Activated CD8-positive, alpha-beta T cell treated with anti-CD3 and anti-CD28 coated beads, Interleukin-2, amount 10 ng/mL, durations not matched to agents 7 days and 5 days (primary cell): Measurements from ENCODE around the gene C7orf57. TPM values are rescaled to one million over a fixed set of nuclear protein-coding genes. Genes with fewer than 3 reads are reported as not detected.

Source experiments
- ATAC-seq: fragments of 150-1000 bp; cut with Tn5 transposase; one replicate; pipeline ENCODE4 v1.10.0; 2021; ENCODE audit warnings: moderate library complexity
- CTCF ChIA-PET: fragments of 350-600 bp; sonication (Branson Sonifier 250); formaldehyde crosslinking; loops from one replicate; lab custom pipeline; 2021; ENCODE audit warnings: antibody characterized with exemption; lab: Charles Lee
- POLR2A ChIA-PET: fragments of 350-600 bp; sonication (Branson Sonifier 250); formaldehyde crosslinking; loops from one replicate; lab custom pipeline; 2021; ENCODE audit warnings: antibody characterized with exemption; lab: Charles Lee
- DNase-seq: peaks from one replicate; pipeline ENCODE4 v3.0.0-alpha.2; 2020
- H3K27ac Mint-ChIP-seq: one replicate; pipeline ENCODE4 v1.8.0; 2021; ENCODE audit warnings: mild to moderate bottlenecking, mixed read lengths
- H3K27me3 Mint-ChIP-seq: one replicate; pipeline ENCODE4 v1.8.0; 2021; ENCODE audit warnings: low read depth, mixed read lengths
- H3K36me3 Mint-ChIP-seq: one replicate; pipeline ENCODE4 v1.8.0; 2021; ENCODE audit warnings: low read depth, mixed read lengths
- H3K4me1 Mint-ChIP-seq: one replicate; pipeline ENCODE4 v1.8.0; 2021; ENCODE audit warnings: low read depth, mixed read lengths
- H3K4me3 Mint-ChIP-seq: one replicate; pipeline ENCODE4 v1.8.0; 2021; ENCODE audit warnings: mild to moderate bottlenecking, mixed read lengths
- H3K9me3 Mint-ChIP-seq: one replicate; pipeline ENCODE4 v1.8.0; 2022; ENCODE audit warnings: mixed read lengths; ENCODE audit not compliant: insufficient read depth
- total RNA-seq, 2 experiments: library from RNA; stranded (reverse); gene quantifications; one replicate each; pipeline ENCODE4 v1.2.3, GENCODE V29; 2021

Gene C7orf57
- total RNA-seq, 2 experiments from 2014 or later, result 0.10 TPM; not detected in 1

- DNase-seq, result no peak
- Mint-ChIP-seq H3K4me3 (peak overlapping the region; percentile 72), H3K4me1 (peaks cover 11% of the 10 kb centered on the region), H3K36me3 (no peaks in the 10 kb centered on the region), H3K9me3 (no peaks in the 10 kb centered on the region), H3K27ac (no peak overlapping the region), H3K27me3 (peaks cover 43% of the 10 kb centered on the region)
- ChIA-PET POLR2A (interaction anchor here (0.9 kb wide), 1 partner anchor 44 kb away, joined by 3 read pairs; no protein-coding TSS in a partner anchor), CTCF (interaction anchor here (1.6 to 2.5 kb wide), 2 partner anchors 44 to 74 kb away, joined by 5 to 9 read pairs; no protein-coding TSS in a partner anchor)
- ATAC-seq, result no peak
These were observed 680 bp downstream of the C7orf57 start for GRCh38 chr7:48035967-48036478.

GRCh38 chr7:48038815-48039506 lies 3.6 kb downstream of the C7orf57 start:
- ChIA-PET POLR2A (no interaction called here), CTCF (no interaction called here)
- Mint-ChIP-seq H3K4me3 (no peak overlapping the region), H3K4me1 (peaks cover 22% of the 10 kb centered on the region), H3K27ac (no peak overlapping the region), H3K9me3 (no peaks in the 10 kb centered on the region), H3K27me3 (peaks cover 34% of the 10 kb centered on the region), H3K36me3 (no peaks in the 10 kb centered on the region)
- no peak for DNase-seq
- no peak for ATAC-seq

- POLR2A ChIA-PET, result interaction anchor here (1.1 kb wide), 1 partner anchor 48 kb away, joined by 3 read pairs; the partner anchor contains the start of gene UPP1
- CTCF ChIA-PET, result interaction anchor here (0.7 kb wide), 1 partner anchor 70 kb away, joined by 3 read pairs; no protein-coding TSS in a partner anchor
- Mint-ChIP-seq H3K9me3 (peaks cover 3% of the 10 kb centered on the region), H3K27me3 (peaks cover 27% of the 10 kb centered on the region), H3K36me3 (no peaks in the 10 kb centered on the region), H3K4me3 (no peak overlapping the region), H3K4me1 (peaks cover 28% of the 10 kb centered on the region), H3K27ac (no peak overlapping the region)
- DNase-seq, result no peak
- no peak for ATAC-seq
These were observed 5.8 kb downstream of the C7orf57 start for GRCh38 chr7:48040944-48041652.

GRCh38 chr7:48041653-48041970 lies 6.3 kb downstream of the C7orf57 start:
- no peak for ATAC-seq
- peaks cover 30% of the 10 kb centered on the region for H3K4me1 Mint-ChIP-seq
- DNase-seq, result no peak
- no peak overlapping the region for H3K4me3 Mint-ChIP-seq
- no peak overlapping the region for H3K27ac Mint-ChIP-seq
- no peaks in the 10 kb centered on the region for H3K36me3 Mint-ChIP-seq
- POLR2A ChIA-PET, result interaction anchor here (1.1 kb wide), 1 partner anchor 48 kb away, joined by 3 read pairs; the partner anchor contains the start of gene UPP1
- CTCF ChIA-PET, result no interaction called here
- H3K27me3 Mint-ChIP-seq, result peaks cover 21% of the 10 kb centered on the region
- H3K9me3 Mint-ChIP-seq, result peaks cover 3% of the 10 kb centered on the region

GRCh38 chr7:48042216-48042615 lies 6.9 kb downstream of the C7orf57 start:
- H3K9me3 Mint-ChIP-seq, result peaks cover 3% of the 10 kb centered on the region
- CTCF ChIA-PET, result no interaction called here
- H3K4me1 Mint-ChIP-seq, result peaks cover 30% of the 10 kb centered on the region
- no peak overlapping the region for H3K27ac Mint-ChIP-seq
- no peak for ATAC-seq
- POLR2A ChIA-PET, result no interaction called here
- no peak for DNase-seq
- no peak overlapping the region for H3K4me3 Mint-ChIP-seq
- H3K36me3 Mint-ChIP-seq, result no peaks in the 10 kb centered on the region
- H3K27me3 Mint-ChIP-seq, result peaks cover 16% of the 10 kb centered on the region

- ChIA-PET POLR2A (no interaction called here), CTCF (no interaction called here)
- Mint-ChIP-seq H3K36me3 (no peaks in the 10 kb centered on the region), H3K4me3 (no peak overlapping the region), H3K9me3 (peaks cover 3% of the 10 kb centered on the region), H3K4me1 (peaks cover 30% of the 10 kb centered on the region), H3K27ac (no peak overlapping the region), H3K27me3 (peaks cover 12% of the 10 kb centered on the region)
- no peak for DNase-seq
- ATAC-seq, result no peak
These were observed 7.3 kb downstream of the C7orf57 start for GRCh38 chr7:48042636-48043035.

- ATAC-seq, result peak; percentile 60
- H3K4me1 Mint-ChIP-seq, result peaks cover 30% of the 10 kb centered on the region
- H3K36me3 Mint-ChIP-seq, result no peaks in the 10 kb centered on the region
- no peak overlapping the region for H3K4me3 Mint-ChIP-seq
- ChIA-PET CTCF (interaction anchor here (1.5 kb wide), 1 partner anchor 42 kb away, joined by 3 read pairs; no protein-coding TSS in a partner anchor), POLR2A (no interaction called here)
- peak; percentile 31 for DNase-seq
- no peaks in the 10 kb centered on the region for H3K27me3 Mint-ChIP-seq
- H3K27ac Mint-ChIP-seq, result peak overlapping the region; percentile 17
- H3K9me3 Mint-ChIP-seq, result peaks cover 3% of the 10 kb centered on the region
These were observed 9.9 kb downstream of the C7orf57 start for GRCh38 chr7:48045195-48045765.

GRCh38 chr7:48046458-48046857 lies 11.1 kb downstream of the C7orf57 start:
- H3K4me1 Mint-ChIP-seq, result peaks cover 25% of the 10 kb centered on the region
- no peaks in the 10 kb centered on the region for H3K36me3 Mint-ChIP-seq
- no peak overlapping the region for H3K4me3 Mint-ChIP-seq
- ATAC-seq, result peak; percentile 44
- POLR2A ChIA-PET, result no interaction called here
- peaks cover 3% of the 10 kb centered on the region for H3K9me3 Mint-ChIP-seq
- CTCF ChIA-PET, result no interaction called here
- H3K27ac Mint-ChIP-seq, result peak overlapping the region; percentile 10
- no peaks in the 10 kb centered on the region for H3K27me3 Mint-ChIP-seq
- DNase-seq, result peak; percentile 45

- Mint-ChIP-seq H3K27me3 (no peaks in the 10 kb centered on the region), H3K4me1 (peaks cover 18% of the 10 kb centered on the region), H3K9me3 (peaks cover 3% of the 10 kb centered on the region), H3K4me3 (no peak overlapping the region), H3K27ac (no peak overlapping the region), H3K36me3 (no peaks in the 10 kb centered on the region)
- POLR2A ChIA-PET, result interaction anchor here (1.4 kb wide), 1 partner anchor 40 kb away, joined by 4 read pairs; no protein-coding TSS in a partner anchor
- CTCF ChIA-PET, result interaction anchor here (1.0 kb wide), 1 partner anchor 56 kb away, joined by 4 read pairs; no protein-coding TSS in a partner anchor
- no peak for ATAC-seq
- DNase-seq, result no peak
These were observed 12.8 kb downstream of the C7orf57 start for GRCh38 chr7:48048113-48048512.

- no peak for DNase-seq
- H3K27me3 Mint-ChIP-seq, result no peaks in the 10 kb centered on the region
- H3K9me3 Mint-ChIP-seq, result peaks cover 3% of the 10 kb centered on the region
- ATAC-seq, result no peak
- ChIA-PET CTCF (interaction anchor here (1.2 kb wide), 1 partner anchor 61 kb away, joined by 3 read pairs; no protein-coding TSS in a partner anchor), POLR2A (no interaction called here)
- H3K4me1 Mint-ChIP-seq, result peaks cover 16% of the 10 kb centered on the region
- no peak overlapping the region for H3K27ac Mint-ChIP-seq
- H3K36me3 Mint-ChIP-seq, result no peaks in the 10 kb centered on the region
- no peak overlapping the region for H3K4me3 Mint-ChIP-seq
These were observed 14.5 kb downstream of the C7orf57 start for GRCh38 chr7:48049850-48050249.

- ATAC-seq (no peak), DNase-seq (no peak)
- Mint-ChIP-seq H3K4me3 (no peak overlapping the region), H3K4me1 (no peaks in the 10 kb centered on the region), H3K9me3 (peaks cover 8% of the 10 kb centered on the region), H3K27me3 (no peaks in the 10 kb centered on the region), H3K27ac (no peak overlapping the region), H3K36me3 (peaks cover 2% of the 10 kb centered on the region)
- ChIA-PET POLR2A (no interaction called here), CTCF (interaction anchor here (1.2 to 1.3 kb wide), 2 partner anchors 10 to 61 kb away, joined by 3 to 4 read pairs; no protein-coding TSS in a partner anchor)
These were observed 17.4 kb downstream of the C7orf57 start for GRCh38 chr7:48052748-48053147.
